GM12873 (cell line): ENCODE measurements around the gene PUS10.

Experiments
- CTCF ChIP-seq: IDR thresholded peaks from 2 replicates; pipeline ENCODE4 v1.5.1; 2012; ENCODE audit warnings: low read depth, mild to moderate bottlenecking, moderate library complexity, low read length, control low read depth; ENCODE audit not compliant: insufficient read depth; ENCODE audit errors: missing control alignments

Gene PUS10

GRCh38 chr2:60962528-60962927 is 55.5 kb downstream of the PUS10 start:
- TF ChIP-seq CTCF, result no peak

GRCh38 chr2:60961457-60961856 is 56.6 kb downstream of the PUS10 start:
- TF ChIP-seq CTCF, result no peak

- no peak for TF ChIP-seq CTCF
Observed at GRCh38 chr2:60960706-60961105, 57.3 kb downstream of the PUS10 start.

GRCh38 chr2:60959501-60959900 is 58.6 kb downstream of the PUS10 start:
- no peak for TF ChIP-seq CTCF

GRCh38 chr2:60958800-60959199 is 59.3 kb downstream of the PUS10 start:
- TF ChIP-seq CTCF, result no peak

GRCh38 chr2:60958361-60958760 is 59.7 kb downstream of the PUS10 start:
- TF ChIP-seq CTCF, result no peak

- TF ChIP-seq CTCF, result no peak
Observed at GRCh38 chr2:60957643-60958042, 60.4 kb downstream of the PUS10 start.

GRCh38 chr2:60957224-60957623 is 60.8 kb downstream of the PUS10 start:
- no peak for TF ChIP-seq CTCF
